GM12891 (cell line): ENCODE measurements around the gene GATAD2B. TPM values are rescaled to one million over a fixed set of nuclear protein-coding genes. Genes with fewer than 3 reads are reported as not detected.

Experiments used
- DNase-seq: peaks from one replicate; pipeline ENCODE4 v3.0.0; 2011; ENCODE audit warnings: low spot score; ENCODE audit not compliant: insufficient read length
- FAIRE-seq: peaks from 2 replicates; lab custom pipeline; 2011; peaks lifted over from hg19 to GRCh38; lab: Jason Lieb, UNC
- PAX5 ChIP-seq: IDR thresholded peaks from 2 replicates; pipeline ENCODE4 v1.6.1; 2011; ENCODE audit warnings: low read length, moderate library complexity, mild to moderate bottlenecking; ENCODE audit not compliant: insufficient read depth, severe bottlenecking
- POLR2A ChIP-seq: IDR thresholded peaks from 2 replicates; pipeline ENCODE4 v1.6.1; 2011; ENCODE audit warnings: low read depth, low read length, control low read depth
- POLR2AphosphoS5 ChIP-seq: IDR thresholded peaks from 2 replicates; pipeline ENCODE4 v1.6.1; 2011; ENCODE audit warnings: low read depth, low read length, control low read depth
- POU2F2 ChIP-seq: IDR thresholded peaks from 2 replicates; pipeline ENCODE4 v1.6.1; 2011; ENCODE audit warnings: low read depth, mild to moderate bottlenecking, control low read depth, low read length, moderate library complexity
- SPI1 ChIP-seq: IDR thresholded peaks from 2 replicates; pipeline ENCODE4 v1.6.1; 2011; ENCODE audit warnings: low read depth, low read length, control low read depth
- TAF1 ChIP-seq: IDR thresholded peaks from 2 replicates; pipeline ENCODE4 v1.6.1; 2011; ENCODE audit warnings: low read depth, low read length, control low read depth
- polyA plus RNA-seq: library from polyadenylated mRNA; unstranded; fragments of >200 nt; gene quantifications from one replicate; pipeline ENCODE4 v1.2.1, GENCODE V29; 2012; ENCODE audit warnings: low read depth, missing spikeins, inconsistent platforms; ENCODE audit not compliant: missing spikeins

Gene GATAD2B
- 9.4 TPM for polyA plus RNA-seq

- TF ChIP-seq POLR2AphosphoS5 (peak; percentile 74), POU2F2 (peak; percentile 75; the same call in 1 of the 2 replicates), TAF1 (peak; percentile 83; the same call in 1 of the 2 replicates), SPI1 (no peak), PAX5 (no peak), POLR2A (peak; percentile 61)
- FAIRE-seq (peak; percentile 90), DNase-seq (peak; percentile 82)
Measured at GRCh38 chr1:153922972-153923925, at the start of gene GATAD2B. Gene GATAD2B (minus strand): TSS chr1:153922972. CDS start chr1:153828347, 94,625 bp downstream.

- TF ChIP-seq TAF1 = no peak
- TF ChIP-seq POLR2AphosphoS5 = no peak
- no peak for TF ChIP-seq POU2F2
- no peak for TF ChIP-seq SPI1
- TF ChIP-seq POLR2A = no peak
- TF ChIP-seq PAX5 = no peak
- DNase-seq (no peak), FAIRE-seq (no peak)
Measured at GRCh38 chr1:153970346-153970745, 47.6 kb upstream of the GATAD2B start.

GRCh38 chr1:153968972-153969371 is 46.2 kb upstream of the GATAD2B start:
- DNase-seq (no peak), FAIRE-seq (no peak)
- no peak for TF ChIP-seq POU2F2
- no peak for TF ChIP-seq SPI1
- no peak for TF ChIP-seq POLR2AphosphoS5
- no peak for TF ChIP-seq TAF1
- TF ChIP-seq PAX5 = no peak
- no peak for TF ChIP-seq POLR2A

- no peak for TF ChIP-seq POLR2AphosphoS5
- TF ChIP-seq POLR2A = no peak
- TF ChIP-seq SPI1 = no peak
- TF ChIP-seq TAF1 = no peak
- no peak for TF ChIP-seq PAX5
- no peak for TF ChIP-seq POU2F2
- no peak for DNase-seq
- FAIRE-seq = no peak
Measured at GRCh38 chr1:153968408-153968807, 45.6 kb upstream of the GATAD2B start.

- FAIRE-seq = no peak
- TF ChIP-seq SPI1 (no peak), POU2F2 (no peak), TAF1 (no peak), PAX5 (no peak), POLR2A (no peak), POLR2AphosphoS5 (no peak)
- no peak for DNase-seq
Measured at GRCh38 chr1:153968000-153968363, 45.2 kb upstream of the GATAD2B start.

GRCh38 chr1:153967107-153967999 is 44.6 kb upstream of the GATAD2B start, which contains the start of gene CREB3L4:
Gene CREB3L4 (plus strand): TSS chr1:153967902. CDS start chr1:153968526, 624 bp downstream.
- FAIRE-seq = peak; percentile 91
- no peak for TF ChIP-seq SPI1
- peak; percentile 58 for TF ChIP-seq TAF1
- peak; percentile 71; the same call in 1 of the 2 replicates for TF ChIP-seq POLR2A
- TF ChIP-seq PAX5 = peak; percentile 39
- TF ChIP-seq POLR2AphosphoS5 = peak; percentile 84
- peak; percentile 80 for DNase-seq

- DNase-seq = no peak
- peak; percentile 40 for FAIRE-seq
- TF ChIP-seq TAF1 (no peak; the same call in 1 of the 2 replicates), PAX5 (no peak), SPI1 (no peak), POLR2A (no peak), POU2F2 (no peak), POLR2AphosphoS5 (no peak)
Measured at GRCh38 chr1:153963850-153964331, 41.1 kb upstream of the GATAD2B start.

- peak; percentile 96 for FAIRE-seq
- DNase-seq = peak; percentile 83
- TF ChIP-seq POU2F2 = no peak
- TF ChIP-seq SPI1 = no peak
- TF ChIP-seq TAF1 = peak; percentile 66; the same call in 1 of the 2 replicates
- TF ChIP-seq POLR2AphosphoS5 = peak; percentile 78
- TF ChIP-seq POLR2A = no peak; the same call in 1 of the 2 replicates
- TF ChIP-seq PAX5 = no peak
Measured at GRCh38 chr1:153963030-153963849, 40.5 kb upstream of the GATAD2B start, which contains the start of gene SLC39A1. Gene SLC39A1 (minus strand): TSS chr1:153963537. CDS start chr1:153962715, 822 bp downstream.
